Activated T-helper 1 cell treated with anti-CD3 and anti-CD28 coated beads, Interleukin-2, amount 50 U/mL, for 16 hours (primary cell): ENCODE data around the gene PASD1.
"Not testable (repeated sequence)": the region's sequence is repeated elsewhere in the genome, so short reads cannot be mapped to it uniquely, and the experiment has no call there.

Experiments used
- DNase-seq, 2 donors: peaks; one replicate each; pipeline ENCODE4 v3.0.0-alpha.2; 2020; ENCODE audit warnings: low read depth in 1 of 2, low spot score in 1 of 2

The PASD1 gene

DNA sequence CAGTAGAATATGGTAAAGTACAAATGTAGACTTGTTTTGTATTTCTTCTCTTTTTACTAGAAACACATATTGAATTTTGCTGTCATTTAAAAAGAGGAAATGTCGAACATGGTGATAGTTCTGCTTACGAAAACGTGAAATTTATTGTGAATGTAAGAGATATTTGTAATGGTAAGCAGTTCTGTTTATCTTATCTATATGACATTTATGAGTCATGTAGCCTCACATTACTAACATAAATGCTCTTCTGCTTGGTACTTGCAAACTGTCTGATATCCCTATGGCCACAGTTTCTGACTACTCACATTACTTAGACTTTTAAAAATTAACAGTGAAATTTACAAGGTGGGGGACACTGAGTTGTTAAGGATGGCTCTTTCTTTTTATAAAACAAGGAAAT is 57.9 kb downstream of the PASD1 start:
- DNase-seq = no peak

DNA sequence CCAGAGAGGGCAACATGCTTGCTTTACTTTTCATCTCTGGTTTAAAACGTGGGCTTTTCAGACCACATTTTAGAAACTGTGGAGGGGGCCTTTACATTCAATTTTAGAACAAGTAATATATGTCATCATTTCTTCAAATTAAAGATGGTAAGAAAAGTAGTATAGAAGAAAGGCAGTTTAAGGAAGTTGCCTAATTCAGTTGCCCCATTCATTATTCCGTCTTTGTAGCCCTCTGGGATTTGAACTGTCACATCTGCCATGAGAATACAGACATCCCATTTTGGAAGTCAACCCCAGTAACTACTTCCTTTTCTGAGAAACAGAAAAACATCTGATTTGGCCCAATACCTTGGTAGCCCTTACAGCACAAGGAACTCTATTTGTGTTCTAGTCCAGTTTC is 61.2 kb downstream of the PASD1 start:
- DNase-seq = no peak

DNA sequence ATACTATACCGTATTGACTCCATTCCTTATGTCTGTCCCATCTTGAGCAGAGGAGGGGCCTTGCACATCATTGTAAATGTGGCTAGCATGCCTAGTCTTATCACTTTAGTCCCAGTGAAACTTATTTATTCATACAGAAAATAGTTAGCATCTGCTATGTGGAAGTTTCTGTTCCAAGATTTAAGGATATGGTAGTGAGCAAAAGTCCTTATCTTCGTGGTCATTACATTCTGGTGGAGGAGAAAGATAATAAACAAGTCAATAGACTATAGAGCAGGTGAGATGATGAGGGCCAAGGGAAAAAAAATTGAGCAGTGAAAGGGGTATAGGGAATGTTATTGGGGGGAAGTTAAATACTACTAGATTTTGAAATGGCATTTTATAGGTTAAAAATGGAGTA is 68.3 kb downstream of the PASD1 start:
- DNase-seq = no peak

DNA sequence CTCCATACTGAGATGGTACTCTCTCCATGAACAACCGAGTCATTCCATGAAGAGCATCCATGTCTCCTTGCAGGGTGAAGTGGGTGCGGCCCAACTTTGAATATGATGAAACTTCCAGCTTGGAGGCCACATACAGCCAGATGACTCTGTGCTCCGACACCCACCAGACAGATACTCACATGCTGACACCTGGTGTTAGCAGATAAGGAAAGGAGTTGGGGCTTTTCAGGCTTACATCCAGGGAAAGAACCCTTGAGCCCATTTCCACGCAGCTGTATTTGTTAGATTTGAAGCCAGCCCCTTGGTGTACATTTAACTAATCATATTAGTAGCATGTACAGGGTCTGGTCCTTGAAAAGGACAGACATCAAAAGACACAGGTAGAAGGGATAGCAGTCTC is 69.7 kb downstream of the PASD1 start:
- no peak for DNase-seq

- no peak for DNase-seq
Observed at GRCh38 chrX:151634937-151635336, 71.5 kb downstream of the PASD1 start.

GRCh38 chrX:151641564-151641963 is 78.1 kb downstream of the PASD1 start:
- DNase-seq = no peak

DNA sequence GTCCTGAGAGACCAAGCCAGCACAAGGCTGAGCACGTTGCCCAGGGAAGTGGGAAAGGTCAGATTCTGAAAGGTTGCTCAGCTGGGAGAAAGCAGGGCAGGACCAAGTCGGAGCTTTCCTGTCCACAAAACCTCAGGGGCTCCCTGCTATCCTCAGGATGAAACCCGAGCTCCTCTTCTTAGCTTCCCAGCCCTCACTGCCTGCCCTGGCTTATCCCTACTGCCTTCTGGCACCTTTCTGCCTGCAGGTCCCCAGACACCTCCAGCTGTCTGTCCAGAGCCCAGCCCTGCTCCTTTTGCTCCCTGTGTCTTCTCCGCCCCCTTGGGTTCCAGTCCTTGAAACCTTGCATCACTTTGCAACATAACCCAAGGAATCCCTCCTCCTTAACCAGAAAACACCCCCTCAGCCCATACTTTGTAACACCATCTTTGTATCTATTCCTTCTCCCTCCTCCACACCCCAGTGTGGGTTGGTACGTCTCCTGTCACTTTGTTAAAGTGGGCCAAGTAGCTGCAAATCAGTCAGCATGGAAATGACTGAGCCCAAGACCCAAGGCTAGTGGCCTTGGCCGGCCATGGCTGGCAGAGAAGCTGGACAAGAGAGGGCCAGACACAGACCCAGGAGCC is 111.8 kb downstream of the PASD1 start:
- no peak for DNase-seq

DNA sequence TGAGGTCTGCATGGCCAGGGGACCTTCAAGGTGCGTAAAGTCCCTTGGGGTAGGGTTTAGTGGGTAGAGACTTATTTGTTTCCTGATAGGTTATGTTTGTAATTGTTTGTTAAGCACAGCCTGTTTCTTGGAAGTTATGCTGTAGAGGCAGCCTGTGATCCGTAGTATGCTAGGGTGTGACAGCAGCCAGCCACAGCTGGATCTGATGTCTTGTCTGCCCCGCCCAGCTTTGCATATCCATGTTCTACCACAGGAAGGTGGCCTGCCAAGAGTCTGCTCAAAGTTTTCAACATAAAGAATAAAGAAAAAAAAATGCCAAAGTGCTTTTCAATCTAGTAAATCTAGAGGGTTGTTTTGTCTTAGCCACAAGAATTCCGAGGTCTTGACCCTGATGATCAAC is 112.7 kb downstream of the PASD1 start:
- no peak for DNase-seq

DNA sequence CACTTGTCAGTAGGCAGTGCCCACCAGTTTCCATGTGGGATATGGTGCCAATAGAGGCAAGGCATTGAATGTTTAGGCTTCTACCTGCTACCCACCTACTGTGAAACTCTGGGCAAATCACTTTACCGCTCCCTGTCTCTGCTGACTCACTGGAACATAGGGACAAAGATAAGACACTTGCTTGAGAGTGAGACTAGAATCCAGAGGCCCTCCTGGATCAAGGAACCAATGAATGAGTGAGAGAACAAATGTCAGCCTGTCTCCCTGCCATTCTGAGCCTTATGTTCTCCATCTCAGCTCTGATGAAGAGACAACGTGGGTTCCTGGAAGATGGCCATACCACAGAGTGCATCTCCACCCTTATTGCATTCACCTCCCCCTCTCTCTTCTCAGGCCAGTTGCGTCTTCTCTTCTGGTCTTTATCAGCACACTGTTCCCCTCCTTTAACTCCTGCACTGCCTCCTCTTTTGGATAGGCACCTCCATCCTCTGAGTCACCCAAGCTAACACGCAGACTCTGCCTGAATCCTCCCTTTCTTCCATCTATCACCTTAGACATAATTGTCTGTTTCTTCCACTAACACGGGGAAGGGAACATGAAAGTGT is 116.4 kb downstream of the PASD1 start:
- no peak for DNase-seq

GRCh38 chrX:151680805-151681204 is 117.3 kb downstream of the PASD1 start:
- DNase-seq = peak; percentile 5 to 9

- no peak for DNase-seq
Observed at GRCh38 chrX:151687635-151688034, 124.2 kb downstream of the PASD1 start.

GRCh38 chrX:151688695-151689094 is 125.2 kb downstream of the PASD1 start:
- no peak for DNase-seq

DNA sequence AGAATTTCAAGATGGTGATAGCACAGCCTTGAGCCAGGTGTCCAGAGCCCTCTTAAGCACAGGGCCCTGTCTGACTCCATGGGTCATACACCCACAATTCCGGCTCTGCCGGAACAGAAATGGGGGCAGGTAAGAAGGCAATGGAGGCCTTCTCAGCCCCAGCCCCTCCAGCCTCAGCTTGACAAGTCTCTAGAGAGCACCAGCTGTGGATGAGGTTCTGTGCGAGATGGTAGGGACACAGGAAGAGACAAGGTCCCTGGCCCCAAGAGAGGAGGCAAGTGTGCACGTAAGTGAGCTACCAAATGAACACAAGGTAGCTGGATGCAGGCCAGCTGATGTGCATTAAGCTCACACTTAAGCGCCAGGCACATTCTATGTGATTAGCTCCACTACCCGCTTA is 129.3 kb downstream of the PASD1 start:
- no peak for DNase-seq

GRCh38 chrX:151694121-151694520 is 130.6 kb downstream of the PASD1 start:
- DNase-seq = no peak

- DNase-seq = no peak
Observed at GRCh38 chrX:151694661-151695582, 131.4 kb downstream of the PASD1 start, which contains the start of gene PRRG3. TSS of gene PRRG3 (plus strand) at chrX:151695458. CDS start at chrX:151698815, 3,357 bp downstream.

- no peak for DNase-seq
Observed at GRCh38 chrX:151695583-151696340, 132.3 kb downstream of the PASD1 start.

DNA sequence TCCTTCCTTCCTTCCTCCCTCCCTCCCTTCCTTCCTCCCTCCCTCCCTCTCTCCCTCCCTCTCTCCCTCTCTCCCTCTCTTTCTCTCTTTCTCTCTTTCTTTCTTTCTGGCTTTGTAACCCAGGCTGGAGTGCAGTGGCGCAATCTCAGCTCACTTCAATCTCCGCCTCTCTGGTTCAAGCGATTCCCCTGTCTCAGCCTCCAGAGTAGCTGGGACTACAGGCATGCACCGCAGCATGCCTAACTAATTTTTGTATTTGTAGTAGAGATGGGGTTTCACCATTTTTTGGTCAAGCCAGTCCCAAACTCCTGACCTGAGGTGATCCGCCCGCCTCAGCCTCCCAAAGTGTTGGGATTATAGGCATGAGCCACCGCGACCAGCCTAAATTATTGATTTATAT is 133.6 kb downstream of the PASD1 start:
- DNase-seq = not testable (repeated sequence)

- no peak for DNase-seq
Observed at GRCh38 chrX:151697522-151697921, 134.0 kb downstream of the PASD1 start.

DNA sequence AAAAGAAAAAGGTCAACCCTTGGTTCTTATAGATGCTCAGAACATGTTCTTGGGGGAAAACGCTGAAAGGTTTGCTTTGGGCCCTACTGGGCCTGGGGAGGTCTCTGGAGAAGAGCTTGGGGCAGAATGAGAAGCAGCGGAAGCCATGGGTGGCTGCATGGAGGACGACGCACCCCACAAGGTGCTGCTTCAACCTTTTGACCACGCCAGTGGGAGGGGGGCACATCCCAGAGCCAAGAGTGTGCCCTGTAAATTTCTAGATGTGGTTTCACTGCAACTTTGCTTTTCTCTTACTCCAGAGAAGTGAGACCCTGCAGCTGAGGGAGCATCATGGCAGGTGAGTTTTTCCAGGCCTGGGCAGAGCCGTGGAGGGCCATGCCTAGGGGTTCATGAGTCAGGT is 135.0 kb downstream of the PASD1 start:
- DNase-seq = no peak

GRCh38 chrX:151699746-151700145 is 136.3 kb downstream of the PASD1 start:
- no peak for DNase-seq

DNA sequence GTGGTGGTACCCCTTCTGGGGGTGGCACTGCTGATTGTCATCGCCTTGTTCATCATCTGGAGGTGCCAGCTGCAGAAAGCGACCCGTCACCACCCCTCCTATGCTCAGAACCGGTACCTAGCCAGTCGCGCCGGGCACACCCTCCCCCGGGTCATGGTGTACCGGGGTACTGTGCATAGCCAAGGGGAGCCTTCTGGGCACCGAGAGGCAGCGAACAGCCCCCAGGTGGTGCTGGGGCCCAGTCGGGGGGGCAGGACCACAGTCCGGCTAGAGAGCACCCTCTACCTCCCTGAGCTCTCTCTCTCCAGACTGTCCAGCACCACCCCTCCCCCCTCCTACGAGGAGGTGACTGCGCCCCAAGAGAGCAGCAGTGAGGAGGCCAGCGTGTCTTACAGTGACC is 137.1 kb downstream of the PASD1 start:
- no peak for DNase-seq
